SH-SY5Y (cell line): ENCODE results near the gene ATRNL1.

Experiments
- GATA2 ChIP-seq: IDR thresholded peaks from 2 replicates; pipeline ENCODE4 v1.6.1; 2011; ENCODE audit warnings: mild to moderate bottlenecking, low read depth, low read length
- GATA3 ChIP-seq: IDR thresholded peaks from 2 replicates; pipeline ENCODE4 v1.6.1; 2011; ENCODE audit warnings: low read depth, mild to moderate bottlenecking, low read length, moderate library complexity

- TF ChIP-seq GATA3 (no peak), GATA2 (no peak)
Measured at GRCh38 chr10:115696747-115697146, 603.6 kb downstream of the ATRNL1 start.
